ENCODE data around the gene LHX4. TPM values are rescaled to one million over a fixed set of nuclear protein-coding genes. Genes with fewer than 3 reads are reported as not detected.

Gene LHX4
- total RNA-seq, 3 donors from 2014 or later = 0.41 to 2.5 (median 0.89) TPM

DNA sequence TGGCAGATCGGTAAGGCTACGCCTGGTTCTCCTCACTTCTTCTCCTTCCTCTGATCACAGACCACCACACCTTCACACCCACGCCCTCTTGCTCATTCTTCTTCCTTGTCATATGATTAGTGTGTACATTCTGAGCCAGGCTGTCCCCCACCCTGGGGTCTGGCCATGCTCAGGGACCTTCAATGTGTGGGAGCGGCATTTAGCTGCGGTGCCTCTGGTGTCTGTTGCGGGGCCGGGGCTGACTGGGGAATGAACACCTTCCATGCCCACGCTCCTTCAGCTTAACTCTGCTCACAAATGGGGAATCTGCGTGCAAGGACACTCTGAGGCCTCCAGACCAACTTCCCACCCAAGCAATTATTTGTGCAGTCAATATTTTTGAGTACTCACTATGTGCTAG lies 46.0 kb upstream of the LHX4 start:
- no peaks in the 10 kb centered on the region for H3K9me3 ChIP-seq
- no peaks in the 10 kb centered on the region for H3K4me1 ChIP-seq (ENCODE audit: low read depth)
- intact Hi-C loops (cut with DNase I, micrococcal nuclease) = no loop called here
- H3K4me3 ChIP-seq = no peak overlapping the region
- TF ChIP-seq, protein P1, sequence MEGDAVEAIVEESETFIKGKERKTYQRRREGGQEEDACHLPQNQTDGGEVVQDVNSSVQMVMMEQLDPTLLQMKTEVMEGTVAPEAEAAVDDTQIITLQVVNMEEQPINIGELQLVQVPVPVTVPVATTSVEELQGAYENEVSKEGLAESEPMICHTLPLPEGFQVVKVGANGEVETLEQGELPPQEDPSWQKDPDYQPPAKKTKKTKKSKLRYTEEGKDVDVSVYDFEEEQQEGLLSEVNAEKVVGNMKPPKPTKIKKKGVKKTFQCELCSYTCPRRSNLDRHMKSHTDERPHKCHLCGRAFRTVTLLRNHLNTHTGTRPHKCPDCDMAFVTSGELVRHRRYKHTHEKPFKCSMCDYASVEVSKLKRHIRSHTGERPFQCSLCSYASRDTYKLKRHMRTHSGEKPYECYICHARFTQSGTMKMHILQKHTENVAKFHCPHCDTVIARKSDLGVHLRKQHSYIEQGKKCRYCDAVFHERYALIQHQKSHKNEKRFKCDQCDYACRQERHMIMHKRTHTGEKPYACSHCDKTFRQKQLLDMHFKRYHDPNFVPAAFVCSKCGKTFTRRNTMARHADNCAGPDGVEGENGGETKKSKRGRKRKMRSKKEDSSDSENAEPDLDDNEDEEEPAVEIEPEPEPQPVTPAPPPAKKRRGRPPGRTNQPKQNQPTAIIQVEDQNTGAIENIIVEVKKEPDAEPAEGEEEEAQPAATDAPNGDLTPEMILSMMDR (IDR thresholded peaks at IDR 0.05) = no peak
- ATAC-seq (no peak), DNase-seq (peak in 1 of 3 donors; percentile 6)
- peaks cover 5% of the 10 kb centered on the region for H3K36me3 ChIP-seq (ENCODE audit: low read depth)

DNA sequence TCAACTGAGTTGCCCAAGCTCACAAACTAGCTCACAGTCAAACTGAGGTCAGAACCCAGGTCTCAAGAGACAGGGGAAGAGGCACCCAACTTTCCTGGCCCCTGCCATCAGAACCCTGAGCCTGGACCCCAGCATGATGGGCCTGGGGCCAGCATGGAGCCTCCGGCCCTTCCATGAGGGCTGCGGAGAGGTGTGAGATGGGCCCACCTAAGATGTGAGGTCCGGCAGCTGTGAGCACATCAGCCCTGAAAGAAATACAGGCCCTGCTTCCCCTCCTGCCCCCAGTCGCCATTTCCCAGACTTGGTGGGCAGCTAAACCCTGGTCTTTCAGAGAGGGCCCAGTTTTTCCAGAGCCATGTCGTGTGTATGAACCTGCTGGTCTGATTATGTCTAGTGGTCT lies 44.8 kb upstream of the LHX4 start:
- Histone ChIP-seq H3K36me3 (ENCODE audit: low read depth) (peaks cover 5% of the 10 kb centered on the region), H3K9me3 (no peaks in the 10 kb centered on the region), H3K4me3 (no peak overlapping the region), H3K4me1 (ENCODE audit: low read depth) (no peaks in the 10 kb centered on the region)
- ATAC-seq = no peak
- peak in 2 of 3 donors; percentile 4 to 17 for DNase-seq
- TF ChIP-seq, protein P1 (IDR thresholded peaks at IDR 0.05) = no peak
- intact Hi-C loops (cut with DNase I, micrococcal nuclease) = no loop called here

DNA sequence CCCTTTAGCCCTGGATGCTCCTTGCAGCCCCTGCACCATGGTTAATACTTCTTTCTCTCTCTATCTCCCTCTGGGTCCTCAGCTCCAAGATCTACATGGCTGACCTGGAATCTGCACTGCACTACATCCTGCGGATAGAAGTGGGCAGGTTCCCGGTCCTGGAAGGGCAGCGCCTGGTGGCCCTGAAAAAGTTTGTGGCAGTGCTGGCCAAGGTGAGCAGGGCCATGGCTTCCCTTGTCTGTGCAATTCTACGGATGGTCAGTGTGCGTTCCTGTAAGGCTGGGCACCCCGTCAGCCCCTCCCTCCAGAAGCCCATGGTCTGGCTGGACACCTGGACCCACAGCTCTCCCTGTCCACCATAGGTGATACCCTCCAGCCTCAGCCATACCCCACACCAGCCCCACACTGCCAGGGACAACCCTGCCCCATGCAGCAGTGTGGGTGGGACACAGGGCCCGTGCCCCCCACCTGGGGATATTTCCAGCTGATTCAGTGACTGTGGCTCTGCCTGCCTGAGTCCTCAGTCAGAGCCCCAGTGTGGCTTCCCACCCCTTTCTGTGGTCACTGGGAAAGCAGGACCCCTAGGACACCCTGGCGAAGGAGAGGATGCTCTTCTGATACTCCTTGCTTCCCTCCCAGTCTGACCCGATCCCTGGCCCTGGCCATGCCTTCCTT lies 44.0 kb upstream of the LHX4 start:
- ATAC-seq = no peak

DNA sequence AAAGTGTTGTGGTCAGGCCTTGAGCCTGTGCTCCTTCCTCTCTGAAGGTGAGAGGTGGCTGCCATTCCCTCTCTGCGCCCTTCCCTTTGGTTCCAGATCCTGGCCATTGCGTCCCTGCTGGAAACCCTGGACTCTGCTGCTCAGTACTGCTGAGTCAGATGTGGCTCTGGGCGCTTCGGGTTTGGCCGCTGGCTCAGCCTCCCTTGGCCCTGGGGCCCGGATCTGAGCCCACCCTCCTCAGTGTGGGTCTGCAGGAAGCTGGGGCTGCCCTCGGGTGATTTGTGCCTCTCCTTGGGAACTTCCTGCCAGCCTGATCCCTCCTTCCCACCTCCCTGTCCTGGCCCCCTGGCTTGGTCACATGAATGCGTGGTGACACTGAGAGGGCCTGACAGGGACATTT lies 43.2 kb upstream of the LHX4 start:
- ATAC-seq (no peak), DNase-seq (peak in 1 of 3 donors; percentile 32)
- TF ChIP-seq, protein P1 (IDR thresholded peaks at IDR 0.05) = no peak
- Histone ChIP-seq H3K36me3 (ENCODE audit: low read depth) (peaks cover 5% of the 10 kb centered on the region), H3K4me3 (no peak overlapping the region), H3K4me1 (ENCODE audit: low read depth) (no peaks in the 10 kb centered on the region), H3K9me3 (no peaks in the 10 kb centered on the region)
- intact Hi-C loops (cut with DNase I, micrococcal nuclease) = no loop called here

More for the DNA sequence above, 44.0 kb upstream of the LHX4 start:
- intact Hi-C loops (cut with DNase I, micrococcal nuclease) = no loop called here
- DNase-seq = peak in 1 of 3 donors; percentile 23
- Histone ChIP-seq H3K4me3 (no peak overlapping the region), H3K4me1 (ENCODE audit: low read depth) (no peaks in the 10 kb centered on the region), H3K36me3 (ENCODE audit: low read depth) (peaks cover 5% of the 10 kb centered on the region), H3K9me3 (no peaks in the 10 kb centered on the region)
- TF ChIP-seq, protein P1 (IDR thresholded peaks at IDR 0.05) = no peak

GRCh38 chr1:180187626-180188025 lies 42.4 kb upstream of the LHX4 start:
- peaks cover 5% of the 10 kb centered on the region for H3K36me3 ChIP-seq (ENCODE audit: low read depth)

More at GRCh38 chr1:180187626-180188025, 42.4 kb upstream of the LHX4 start:
- intact Hi-C loops (cut with DNase I, micrococcal nuclease) = no loop called here
- Histone ChIP-seq H3K4me3 (no peak overlapping the region), H3K9me3 (no peaks in the 10 kb centered on the region), H3K4me1 (ENCODE audit: low read depth) (no peaks in the 10 kb centered on the region)
- ATAC-seq (no peak), DNase-seq (no peak)
- TF ChIP-seq, protein P1 (IDR thresholded peaks at IDR 0.05) = no peak
